WTC11 (cell line): ENCODE measurements around the gene PHLDA2. TPM values are rescaled to one million over a fixed set of nuclear protein-coding genes. Genes with fewer than 3 reads are reported as not detected.
A peak's percentile ranks its signal among the peaks of the same experiment; 100 is the strongest.

Experiments
- ATAC-seq: fragments of 200-7000 bp; cut with Tn5 transposase; 2 replicates; pipeline ENCODE4 v1.10.0; 2021; ENCODE audit warnings: mild to moderate bottlenecking, moderate library complexity
- CTCF ChIA-PET: fragments of 300-600 bp; sonication (Branson Sonifier 250); formaldehyde crosslinking; loops from one replicate; lab custom pipeline; 2021; ENCODE audit warnings: antibody characterized with exemption; lab: Charles Lee
- POLR2A ChIA-PET: fragments of 350-600 bp; sonication (Branson Sonifier 250); formaldehyde crosslinking; loops from one replicate; lab custom pipeline; 2021; ENCODE audit warnings: antibody characterized with exemption; lab: Charles Lee
- DNase-seq: peaks from one replicate; pipeline ENCODE4 v3.0.0; 2021; ENCODE audit warnings: low spot score
- H3K27ac Mint-ChIP-seq: 2 replicates; pipeline ENCODE4 v1.8.0; 2021; ENCODE audit warnings: mixed read lengths
- H3K27me3 Mint-ChIP-seq: 2 replicates; pipeline ENCODE4 v1.8.0; 2021; ENCODE audit warnings: low read depth, mild to moderate bottlenecking, moderate library complexity, mixed read lengths
- H3K36me3 Mint-ChIP-seq: 2 replicates; pipeline ENCODE4 v1.8.0; 2021; ENCODE audit warnings: mixed read lengths
- H3K4me1 Mint-ChIP-seq: 2 replicates; pipeline ENCODE4 v1.8.0; 2022; ENCODE audit warnings: mixed read lengths
- H3K4me3 Mint-ChIP-seq: 2 replicates; pipeline ENCODE4 v1.8.0; 2021; ENCODE audit warnings: mild to moderate bottlenecking, moderate library complexity, mixed read lengths
- H3K9me3 Mint-ChIP-seq: 2 replicates; pipeline ENCODE4 v1.8.0; 2021; ENCODE audit warnings: mixed read lengths
- AR ChIP-seq: fragments of 250-450 bp; sonication (Bioruptor Pico); IDR thresholded peaks from 2 replicates; pipeline ENCODE4 v1.9.0; 2021; ENCODE audit warnings: mild to moderate bottlenecking
- CBFB ChIP-seq: sonication (generic); formaldehyde crosslinking; IDR thresholded peaks from 2 replicates; pipeline ENCODE4 v1.8.1; 2022; ENCODE audit warnings: mild to moderate bottlenecking, low read depth, missing genetic modification reagents
- CTCF ChIP-seq: fragments of 200-600 bp; IDR thresholded peaks from 2 replicates; pipeline ENCODE4 v1.8.0; 2022; ENCODE audit warnings: antibody characterized with exemption
- E2F4 ChIP-seq: sonication (generic); formaldehyde crosslinking; IDR thresholded peaks from 2 replicates; pipeline ENCODE4 v1.8.1; 2022; ENCODE audit warnings: low read depth, mild to moderate bottlenecking, moderate library complexity, missing genetic modification reagents, borderline replicate concordance
- ELF4 ChIP-seq: sonication (generic); formaldehyde crosslinking; IDR thresholded peaks from 2 replicates; pipeline ENCODE4 v1.8.1; 2022; ENCODE audit warnings: low read depth, mild to moderate bottlenecking, moderate library complexity, missing genetic modification reagents
- FOXP1 ChIP-seq: sonication (generic); formaldehyde crosslinking; IDR thresholded peaks from 2 replicates; pipeline ENCODE4 v1.8.0; 2022; ENCODE audit warnings: missing genetic modification reagents, mild to moderate bottlenecking, moderate library complexity, borderline replicate concordance
- HMGXB4 ChIP-seq: sonication (generic); formaldehyde crosslinking; IDR thresholded peaks from 2 replicates; pipeline ENCODE4 v1.8.1; 2023; ENCODE audit warnings: mild to moderate bottlenecking, moderate library complexity, missing genetic modification reagents
- JAZF1 ChIP-seq: fragments of 250-450 bp; sonication (Bioruptor Pico); IDR thresholded peaks from 2 replicates; pipeline ENCODE4 v1.9.0; 2021; ENCODE audit warnings: moderate library complexity, mild to moderate bottlenecking, inconsistent platforms
- KAT7 ChIP-seq: sonication (generic); formaldehyde crosslinking; IDR thresholded peaks from 2 replicates; pipeline ENCODE4 v1.8.1; 2023; ENCODE audit warnings: missing genetic modification reagents, mild to moderate bottlenecking, borderline replicate concordance
- NFATC4 ChIP-seq: fragments of 250-450 bp; sonication (Bioruptor Pico); IDR thresholded peaks from 2 replicates; pipeline ENCODE4 v1.9.0; 2021; ENCODE audit warnings: mild to moderate bottlenecking
- NFE2L1 ChIP-seq: sonication (generic); formaldehyde crosslinking; IDR thresholded peaks from 2 replicates; pipeline ENCODE4 v1.8.1; 2023; ENCODE audit warnings: missing genetic modification reagents
- NR1H2 ChIP-seq: sonication (generic); formaldehyde crosslinking; IDR thresholded peaks from 2 replicates; pipeline ENCODE4 v1.9.0; 2021; ENCODE audit warnings: mild to moderate bottlenecking, moderate library complexity, missing genetic modification reagents
- NR3C1 ChIP-seq: sonication (generic); formaldehyde crosslinking; conservative IDR thresholded peaks from 2 replicates; pipeline ENCODE4 v1.8.1; 2023; ENCODE audit warnings: low read depth, mild to moderate bottlenecking, missing genetic modification reagents
- TEAD4 ChIP-seq: sonication (generic); formaldehyde crosslinking; IDR thresholded peaks from 2 replicates; pipeline ENCODE4 v1.8.0; 2022; ENCODE audit warnings: mild to moderate bottlenecking, missing genetic modification reagents
- ZNF121 ChIP-seq: sonication (generic); formaldehyde crosslinking; IDR thresholded peaks from 2 replicates; pipeline ENCODE4 v1.8.0; 2023; ENCODE audit warnings: missing genetic modification reagents
- ZNF416 ChIP-seq: fragments of 250-450 bp; sonication (Bioruptor Pico); IDR thresholded peaks from 2 replicates; pipeline ENCODE4 v1.9.0; 2021; ENCODE audit warnings: mild to moderate bottlenecking, inconsistent platforms
- ZNF423 ChIP-seq: fragments of 250-450 bp; sonication (Bioruptor Pico); IDR thresholded peaks from 2 replicates; pipeline ENCODE4 v2.1.2; 2022; ENCODE audit warnings: mild to moderate bottlenecking, moderate library complexity
- ZNF512 ChIP-seq: sonication (generic); formaldehyde crosslinking; IDR thresholded peaks from 2 replicates; pipeline ENCODE4 v1.8.1; 2022; ENCODE audit warnings: missing genetic modification reagents, borderline replicate concordance
- total RNA-seq: library from RNA; stranded (reverse); gene quantifications from 3 replicates; pipeline ENCODE4 v1.2.3, GENCODE V29; 2021
- TF ChIP-seq, protein P1 (sequence below): sonication (generic); formaldehyde crosslinking; IDR thresholded peaks from 2 replicates; pipeline ENCODE4 v1.8.1; 2022; ENCODE audit warnings: mild to moderate bottlenecking, missing genetic modification reagents, moderate library complexity, borderline replicate concordance

The PHLDA2 gene
- total RNA-seq, 1 experiment from 2014 or later: 9.6 TPM

- CTCF ChIA-PET: interaction anchor here (0.6 to 12.8 kb wide), 8 partner anchors 21 to 585 kb away, joined by 3 to 369 read pairs (median 6); partner anchors contain the start of gene PHLDA2
- H3K4me1 Mint-ChIP-seq: peaks cover 21% of the 10 kb centered on the region
- ATAC-seq: no peak
- H3K27ac Mint-ChIP-seq: no peak overlapping the region
- TF ChIP-seq ZNF512 (CRISPR knock-in tag): no peak
- TF ChIP-seq JAZF1 (CRISPR knock-in tag): no peak
- no peak for TF ChIP-seq ZNF423
- TF ChIP-seq, all 79 proteins: peak for 0
- POLR2A ChIA-PET: no interaction called here
- DNase-seq: no peak
- H3K9me3 Mint-ChIP-seq: no peaks in the 10 kb centered on the region; the same call in 1 of the 2 replicates
- H3K36me3 Mint-ChIP-seq: no peaks in the 10 kb centered on the region
- H3K27me3 Mint-ChIP-seq: peaks cover 49% of the 10 kb centered on the region
- H3K4me3 Mint-ChIP-seq: no peak overlapping the region
Measured at GRCh38 chr11:2889362-2890273, 39.6 kb downstream of the PHLDA2 start.

DNA sequence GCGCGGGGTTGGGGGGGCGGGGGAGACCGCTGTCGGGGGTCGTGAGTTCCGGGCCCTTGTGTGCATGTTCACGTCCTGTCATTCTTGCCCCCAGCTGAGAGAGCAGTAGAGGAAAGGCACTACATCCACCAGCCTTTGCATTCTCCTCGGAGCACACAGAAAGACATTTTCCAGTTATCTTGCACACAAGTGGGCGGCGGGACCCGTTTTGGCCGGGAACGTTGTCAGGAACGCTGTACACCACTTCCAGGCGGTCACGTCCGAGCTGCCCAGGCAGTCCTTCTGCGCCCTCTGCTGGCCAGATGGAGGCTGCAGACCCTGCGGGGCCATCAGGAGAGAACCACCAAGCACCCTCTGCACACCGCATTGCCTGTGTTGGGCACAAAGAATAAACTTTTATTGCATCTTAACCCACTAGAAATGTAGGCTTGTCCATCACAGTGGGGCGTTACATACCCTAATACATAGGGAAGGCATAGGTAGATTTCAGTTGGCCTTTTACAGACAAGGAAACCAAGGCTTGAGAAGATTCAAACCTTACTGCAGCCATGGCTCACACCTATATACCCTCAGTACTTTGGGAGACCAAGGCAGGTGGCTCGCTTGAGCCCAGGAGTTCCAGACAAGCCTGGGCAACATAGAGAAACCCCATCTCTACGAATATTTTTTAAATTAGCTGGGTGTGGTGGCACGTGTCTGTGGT is 40.8 kb downstream of the PHLDA2 start:
- H3K27me3 Mint-ChIP-seq: peaks cover 43% of the 10 kb centered on the region
- H3K27ac Mint-ChIP-seq: no peak overlapping the region
- ATAC-seq (peak; percentile 19), DNase-seq (peak; percentile 96)
- POLR2A ChIA-PET: no interaction called here
- H3K36me3 Mint-ChIP-seq: no peaks in the 10 kb centered on the region
- H3K4me3 Mint-ChIP-seq: no peak overlapping the region
- CTCF ChIA-PET: interaction anchor here (0.7 to 12.8 kb wide), 20 partner anchors 14 to 584 kb away, joined by 3 to 369 read pairs (median 4); partner anchors contain the start of genes PHLDA2 and TSSC4
- H3K4me1 Mint-ChIP-seq: peaks cover 24% of the 10 kb centered on the region
- no peaks in the 10 kb centered on the region for H3K9me3 Mint-ChIP-seq
- TF ChIP-seq E2F4 (no peak), CBFB (no peak), AR (CRISPR knock-in tag) (no peak), NR3C1 (no peak), NFATC4 (CRISPR knock-in tag) (0 out of 2 replicates have a peak, but pooled peaks have one; percentile 23), TEAD4 (no peak), ELF4 (CRISPR knock-in tag) (no peak), NR1H2 (no peak), KAT7 (CRISPR knock-in tag) (no peak), NFE2L1 (CRISPR knock-in tag) (no peak), FOXP1 (CRISPR knock-in tag) (no peak), CTCF (peak; percentile 94), HMGXB4 (CRISPR knock-in tag) (no peak), ZNF121 (CRISPR knock-in tag) (0 out of 2 replicates have a peak, but pooled peaks have one; percentile 7), ZNF416 (0 out of 2 replicates have a peak, but pooled peaks have one; percentile 36)
- TF ChIP-seq, protein P1, sequence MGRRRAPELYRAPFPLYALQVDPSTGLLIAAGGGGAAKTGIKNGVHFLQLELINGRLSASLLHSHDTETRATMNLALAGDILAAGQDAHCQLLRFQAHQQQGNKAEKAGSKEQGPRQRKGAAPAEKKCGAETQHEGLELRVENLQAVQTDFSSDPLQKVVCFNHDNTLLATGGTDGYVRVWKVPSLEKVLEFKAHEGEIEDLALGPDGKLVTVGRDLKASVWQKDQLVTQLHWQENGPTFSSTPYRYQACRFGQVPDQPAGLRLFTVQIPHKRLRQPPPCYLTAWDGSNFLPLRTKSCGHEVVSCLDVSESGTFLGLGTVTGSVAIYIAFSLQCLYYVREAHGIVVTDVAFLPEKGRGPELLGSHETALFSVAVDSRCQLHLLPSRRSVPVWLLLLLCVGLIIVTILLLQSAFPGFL: no peak
